ENCODE data around the gene ACTR2. TPM values are rescaled to one million over a fixed set of nuclear protein-coding genes. Genes with fewer than 3 reads are reported as not detected.
"Not testable (repeated sequence)": the region's sequence is repeated elsewhere in the genome, so short reads cannot be mapped to it uniquely, and the experiment has no call there.

The ACTR2 gene
- total RNA-seq, 1 donor from 2014 or later, result 218 TPM

DNA sequence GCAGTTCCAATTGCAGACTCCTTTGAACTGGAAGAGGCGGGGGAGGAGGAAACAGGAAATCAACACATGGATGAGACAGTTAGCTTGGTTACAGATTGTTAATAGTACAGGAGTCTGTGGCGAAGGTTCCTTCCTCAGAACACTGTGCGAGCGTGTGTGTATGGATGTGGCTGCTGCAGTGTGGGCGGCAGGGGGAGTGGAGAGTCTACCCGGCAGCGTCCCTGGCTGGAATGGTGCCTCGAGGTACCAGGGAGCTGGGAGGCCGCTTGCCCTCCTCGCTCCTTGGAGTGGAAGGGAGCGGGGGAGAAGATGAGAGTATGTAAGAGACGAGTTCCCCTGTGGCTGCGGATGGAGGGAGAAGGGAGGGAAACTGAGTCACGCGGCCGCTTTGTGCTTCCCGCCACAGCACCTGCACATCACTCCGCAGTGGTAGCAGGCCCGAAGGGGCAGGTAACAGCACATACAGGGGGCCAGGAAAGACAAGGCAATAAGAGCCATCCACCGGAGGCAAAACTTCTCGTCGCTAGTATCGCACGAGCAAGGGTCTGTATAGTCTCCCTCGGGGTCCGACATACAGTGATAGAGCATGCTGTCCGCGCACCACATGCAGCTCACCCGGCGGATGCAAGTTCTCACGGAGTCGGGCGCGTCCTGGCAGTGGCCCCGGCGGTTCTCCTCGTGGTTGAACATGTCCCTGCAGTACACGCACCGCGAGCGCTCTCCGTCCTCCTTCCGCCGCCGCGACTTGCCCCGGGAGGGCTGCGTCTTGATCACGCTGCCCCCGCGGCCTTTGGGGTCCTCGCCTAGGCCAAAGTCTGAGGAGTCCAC lies 85.7 kb downstream of the ACTR2 start:
- no peak for DNase-seq (ENCODE audit: low spot score)

DNA sequence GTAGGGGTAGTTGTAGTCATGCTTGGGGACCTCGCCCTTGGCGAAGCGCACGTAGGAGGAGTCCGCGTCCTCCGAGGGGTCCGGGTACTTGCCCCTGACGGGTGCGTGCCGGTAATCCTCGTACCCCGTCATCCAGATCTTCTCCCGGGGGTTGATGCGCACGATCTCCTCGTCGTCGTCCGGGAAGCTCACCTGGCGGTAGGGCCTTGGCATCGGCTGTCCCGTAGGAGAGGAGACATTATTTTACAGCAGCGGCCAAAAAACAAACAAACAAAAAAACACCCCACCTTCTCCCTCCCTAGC lies 86.3 kb downstream of the ACTR2 start:
- DNase-seq (ENCODE audit: low spot score), result no peak

DNA sequence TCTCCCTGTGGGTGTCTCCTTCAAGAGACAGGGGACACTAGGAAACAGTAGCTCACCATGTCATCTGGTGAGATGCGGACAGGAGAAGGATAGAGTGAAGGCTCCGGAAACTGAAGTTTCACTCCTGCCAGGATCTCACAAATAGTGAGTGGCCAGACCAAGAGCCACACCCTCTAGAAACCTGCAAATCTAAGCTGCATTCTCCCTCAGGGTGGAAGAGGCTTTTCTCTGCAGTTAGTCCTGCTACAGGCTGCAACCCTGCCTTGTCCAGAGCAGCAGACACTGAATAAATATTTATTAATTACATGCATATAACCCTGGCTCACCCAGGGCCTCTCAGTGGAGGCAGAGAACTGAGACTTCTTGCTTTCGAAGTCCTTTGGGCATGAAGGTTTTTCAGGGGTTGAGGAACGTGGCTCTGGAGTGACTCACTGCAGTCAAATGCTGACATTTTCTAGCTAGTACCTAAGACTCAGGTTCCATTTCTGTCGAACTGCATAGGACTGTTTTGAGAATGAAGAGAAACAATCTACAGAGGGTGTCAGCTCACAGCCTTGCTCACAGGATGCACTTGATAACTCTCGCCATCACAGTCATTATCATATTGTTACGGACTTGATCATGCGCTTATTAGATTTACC lies 87.3 kb downstream of the ACTR2 start:
- no peak for DNase-seq (ENCODE audit: low spot score)

DNA sequence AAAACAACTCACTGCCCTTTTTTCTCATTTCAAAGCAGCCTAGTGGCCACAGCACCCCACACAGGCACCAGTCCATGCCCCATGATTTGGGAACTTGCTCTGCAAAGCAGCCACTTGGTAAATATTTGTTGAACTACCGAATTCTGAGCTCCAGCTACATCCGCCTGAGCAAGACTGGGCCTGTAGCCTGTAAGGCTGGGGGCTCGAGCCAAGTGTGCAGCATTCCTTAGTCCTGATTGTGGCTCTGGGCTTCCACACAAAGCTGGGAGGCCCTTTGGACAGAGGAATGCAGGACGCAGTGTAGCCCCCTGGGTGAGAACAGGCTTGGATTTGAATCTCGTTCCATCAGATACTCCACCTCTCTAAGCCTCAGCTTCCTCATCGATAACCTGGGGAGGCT lies 88.4 kb downstream of the ACTR2 start:
- DNase-seq (ENCODE audit: low spot score), result peak; percentile 81

DNA sequence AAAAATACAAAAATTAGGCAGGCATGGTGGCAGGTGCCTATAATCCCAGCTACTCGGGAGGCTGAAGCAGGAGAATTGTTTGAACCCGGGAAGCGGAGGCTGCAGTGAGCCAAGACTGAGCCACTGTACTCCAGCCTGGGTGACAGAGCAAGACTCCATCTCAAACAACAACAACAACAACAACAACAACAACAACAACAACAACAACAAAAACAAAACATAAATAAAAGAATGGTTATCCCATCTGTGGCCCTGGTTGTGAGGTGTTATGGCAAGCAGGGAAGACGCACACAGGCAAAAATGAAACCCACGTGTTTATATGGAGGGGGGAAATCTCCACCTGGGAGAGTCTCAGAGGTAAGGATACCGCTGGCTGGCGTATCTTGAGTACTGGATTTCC lies 89.7 kb downstream of the ACTR2 start:
- not testable (repeated sequence) for DNase-seq (ENCODE audit: low spot score)

DNA sequence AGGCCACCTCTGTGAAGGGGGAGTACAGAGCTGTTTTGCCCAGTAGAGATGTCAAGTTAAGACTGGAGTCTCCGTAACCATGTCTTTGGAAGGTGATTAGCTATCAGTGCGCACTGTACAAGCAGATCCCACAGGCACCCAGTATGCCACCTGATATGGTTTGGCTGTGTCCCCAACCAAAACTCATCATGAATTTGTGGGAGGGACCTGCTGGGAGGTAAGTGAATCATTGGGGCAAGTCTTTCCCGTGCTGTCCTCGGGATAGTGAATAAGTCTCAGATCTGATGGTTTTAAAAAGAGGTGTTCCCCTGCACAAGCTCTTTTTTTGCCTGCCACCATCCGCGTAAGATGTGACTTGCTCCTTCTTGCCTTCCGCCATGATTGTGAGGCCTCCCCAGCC lies 90.2 kb downstream of the ACTR2 start:
- no peak for DNase-seq (ENCODE audit: low spot score)

DNA sequence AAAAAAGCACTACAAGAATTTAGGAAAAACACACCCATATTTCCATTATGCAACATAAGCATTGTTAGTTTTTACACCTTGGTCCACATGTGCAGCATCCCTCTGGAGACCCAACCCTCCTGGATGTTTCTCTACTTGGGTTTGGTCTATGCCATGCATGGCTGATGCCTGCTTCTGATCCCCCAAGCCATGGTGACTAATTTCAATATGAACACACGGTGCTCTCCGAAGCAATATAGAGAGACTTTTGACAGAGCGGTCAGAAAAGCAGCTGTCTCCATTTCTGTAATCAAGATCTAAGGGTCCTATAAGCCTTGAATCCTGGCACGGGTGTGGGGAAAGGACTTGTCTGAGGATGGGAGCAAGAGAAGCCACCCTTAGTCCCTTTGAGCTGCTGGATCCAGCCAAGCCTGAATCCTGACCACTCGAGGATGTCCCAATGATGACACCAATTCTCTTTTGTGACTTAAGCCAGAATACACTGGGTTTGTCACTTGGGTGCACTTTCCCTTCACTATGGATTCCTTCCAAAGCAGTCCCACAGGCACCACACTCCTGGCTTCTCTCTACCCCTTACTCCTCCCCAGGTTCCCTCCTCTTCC lies 91.5 kb downstream of the ACTR2 start:
- no peak for DNase-seq (ENCODE audit: low spot score)

DNA sequence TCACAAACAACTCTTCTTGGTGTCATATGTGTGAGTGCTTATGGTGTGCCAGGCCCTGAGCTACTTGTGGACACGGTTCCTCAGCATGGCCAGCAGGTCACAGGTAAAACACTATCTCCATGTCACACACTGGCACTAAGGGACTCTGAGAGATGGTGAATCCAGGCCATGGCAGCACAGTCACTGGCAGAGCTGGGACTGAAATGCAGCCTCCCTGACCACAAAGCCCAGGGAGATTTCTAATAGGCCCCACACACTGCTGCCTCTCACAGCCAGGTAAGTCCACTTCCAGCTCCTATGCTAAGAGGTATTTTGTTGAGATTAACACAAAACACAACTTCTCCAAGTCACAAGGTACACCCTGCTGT lies 92.0 kb downstream of the ACTR2 start:
- no peak for DNase-seq (ENCODE audit: low spot score)

DNA sequence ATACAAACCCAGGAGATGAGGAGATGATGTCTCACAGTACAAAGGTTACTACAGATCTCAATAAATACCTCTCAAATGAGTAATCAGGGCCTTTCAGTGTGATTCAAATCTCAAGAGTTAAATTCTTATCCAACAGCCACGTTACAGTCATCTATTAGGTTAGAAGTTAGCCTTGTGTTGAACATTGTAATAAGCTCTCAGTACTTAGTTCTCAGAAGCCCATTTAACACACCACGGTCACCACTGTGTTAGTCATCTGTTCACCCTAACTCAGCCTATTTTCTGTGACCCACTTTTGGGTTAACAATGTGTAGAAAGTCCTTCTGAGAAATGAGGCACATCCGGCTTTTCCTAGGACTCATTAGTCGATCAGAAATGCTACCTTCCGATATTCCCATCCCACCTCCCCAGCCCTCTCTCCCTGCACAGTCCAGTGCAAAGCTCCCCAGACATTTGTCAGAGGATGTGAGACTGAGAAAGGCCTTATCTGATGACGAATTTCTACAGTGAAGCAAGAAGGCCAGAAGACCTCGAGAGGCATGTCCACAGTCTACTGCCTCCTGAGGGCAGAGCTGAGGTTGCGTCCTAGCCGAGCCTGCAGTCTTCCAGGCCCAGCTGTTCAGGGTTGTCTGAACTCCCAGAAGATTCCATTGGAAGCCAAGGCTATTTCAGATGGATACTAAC lies 92.6 kb downstream of the ACTR2 start:
- no peak for DNase-seq (ENCODE audit: low spot score)

Other genes with a start within 250 kb of the ACTR2 start
- 32.4 TPM for gene SLC1A4, start 238.4 kb upstream of the ACTR2 start, total RNA-seq
- 27.8 TPM for gene CEP68, start 171.4 kb upstream of the ACTR2 start, total RNA-seq
- gene RAB1A, start 97.7 kb upstream of the ACTR2 start, total RNA-seq, result 148 TPM
- 55.4 TPM for gene SPRED2, start 204.8 kb downstream of the ACTR2 start, total RNA-seq